Measurements from ENCODE around the gene CSMD2.

DNA sequence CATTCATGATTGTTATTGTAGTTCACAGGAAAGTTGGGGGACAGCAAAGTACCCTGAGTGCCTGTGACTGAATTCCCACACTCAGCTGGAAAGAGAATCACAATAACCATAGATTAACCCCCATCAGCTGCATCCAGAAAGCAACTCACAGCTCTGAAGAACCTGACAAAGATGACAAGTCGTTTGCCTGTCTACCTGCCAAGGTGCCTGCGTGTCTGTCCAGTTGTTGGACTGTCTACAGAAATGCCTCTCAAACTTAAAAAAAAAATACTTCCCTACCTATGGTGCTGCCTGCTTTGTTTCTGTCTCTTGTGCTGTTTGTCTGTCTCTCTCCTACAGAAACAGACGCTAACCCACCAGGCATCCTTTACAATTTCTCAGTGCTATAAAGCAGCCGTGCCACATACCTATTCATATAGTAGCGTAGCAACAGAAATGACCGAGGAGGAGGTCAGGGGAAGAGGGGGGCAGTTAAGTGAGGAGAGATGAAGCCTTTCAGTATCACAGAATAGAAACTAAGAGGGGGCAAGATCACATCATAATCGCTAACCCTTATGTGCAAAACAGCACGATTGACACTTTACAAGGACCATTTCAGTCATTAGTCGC lies 455.8 kb downstream of the CSMD2 start:
- TF ChIP-seq CTCF (conservative IDR thresholded peaks at IDR 0.05) (no peak), EZH2 (IDR thresholded peaks at IDR 0.05; ENCODE audit: low read depth) (no peak)

All from PC-9 (cell line).